GM12878 (cell line): Measurements from ENCODE around the gene DIP2B. TPM values are rescaled to one million over a fixed set of nuclear protein-coding genes. Genes with fewer than 3 reads are reported as not detected.

Experiments used
- ATAC-seq: fragments of 200-7000 bp; cut with Tn5 transposase; 3 replicates; pipeline ENCODE4 v1.9.1; 2020; ENCODE audit warnings: mild to moderate bottlenecking, moderate library complexity
- BruUV-seq: library from RNA; stranded (reverse); fragments of 400-500 nt; replicated peaks from 2 replicates; lab custom pipeline; 2021; lab: Mats Ljungman, UMichigan
- CTCF ChIA-PET: fragments of 300-600 bp; sonication (Branson Sonifier 250); formaldehyde crosslinking; extraction: SDS; loops from one replicate; lab custom pipeline; 2021; ENCODE audit warnings: inconsistent platforms; lab: Yijun Ruan, JAX
- POLR2A ChIA-PET: fragments of 350-600 bp; formaldehyde crosslinking; extraction: SDS; loops from one replicate; lab custom pipeline; 2021; ENCODE audit warnings: inconsistent platforms; lab: Charles Lee
- RAD21 ChIA-PET: fragments of 300-600 bp; sonication (Branson Sonifier 250); formaldehyde crosslinking; loops from one replicate; lab custom pipeline; 2023; ENCODE audit warnings: antibody characterized with exemption; ENCODE audit not compliant: unreplicated experiment; lab: Charles Lee
- SMC1A ChIA-PET: fragments of 300-600 bp; sonication (Branson Sonifier 250); formaldehyde crosslinking; loops from one replicate; lab custom pipeline; 2023; ENCODE audit not compliant: unreplicated experiment, uncharacterized antibody; lab: Charles Lee
- DNase-seq: peaks from one replicate; pipeline ENCODE4 v3.0.0-alpha.2; 2011; ENCODE audit warnings: low read depth, low spot score
- FAIRE-seq: peaks from 3 replicates; lab custom pipeline; 2011; peaks lifted over from hg19 to GRCh38; lab: Jason Lieb, UNC
- H2AFZ ChIP-seq: 2 replicates; pipeline ENCODE4 v1.6.0; 2011; ENCODE audit warnings: low read depth, low read length, control low read depth; ENCODE audit not compliant: control insufficient read depth
- H3K27ac ChIP-seq: 2 replicates; pipeline ENCODE4 v1.5.1; 2011; ENCODE audit warnings: control low read depth; ENCODE audit not compliant: control insufficient read depth, insufficient read depth
- H3K27me3 ChIP-seq, 2 experiments: replicated peaks in 1 of 2; 2 replicates each; pipeline versions ENCODE4 v1.6.0 to v1.6.1; 2011; ENCODE audit warnings: low read length in 1 of 2; ENCODE audit not compliant: control insufficient read depth in 2 of 2, insufficient read depth in 2 of 2
- H3K36me3 ChIP-seq, 2 experiments: 2 replicates each; pipeline ENCODE4 v1.5.1; 2011; ENCODE audit warnings: low read length in 1 of 2; ENCODE audit not compliant: control insufficient read depth in 2 of 2, insufficient read depth in 2 of 2
- H3K4me1 ChIP-seq: 2 replicates; pipeline ENCODE4 v1.6.1; 2011; ENCODE audit warnings: mild to moderate bottlenecking, low read length, moderate library complexity, mixed read lengths; ENCODE audit not compliant: control insufficient read depth, insufficient read depth
- H3K4me2 ChIP-seq: 2 replicates; pipeline ENCODE4 v1.6.0; 2011; ENCODE audit warnings: control low read depth; ENCODE audit not compliant: control insufficient read depth, insufficient read depth
- H3K4me3 ChIP-seq: fragments of 200-600 bp; sonication (generic); 2 replicates; pipeline ENCODE4 v1.5.1; 2016
- H3K79me2 ChIP-seq: 2 replicates; pipeline ENCODE4 v1.6.0; 2011; ENCODE audit warnings: low read length; ENCODE audit not compliant: control insufficient read depth, insufficient read depth
- H3K9ac ChIP-seq: 2 replicates; pipeline ENCODE4 v1.8.0; 2011; ENCODE audit warnings: low read length, control low read depth, mixed read lengths; ENCODE audit not compliant: control insufficient read depth, insufficient read depth
- H3K9me3 ChIP-seq: replicated peaks from 3 replicates; pipeline ENCODE4 v1.5.1; 2011; ENCODE audit warnings: mild to moderate bottlenecking, low read length; ENCODE audit not compliant: control insufficient read depth, insufficient read depth
- H4K20me1 ChIP-seq: 2 replicates; pipeline ENCODE4 v1.6.0; 2011; ENCODE audit not compliant: control insufficient read depth, insufficient read depth
- BCL11A ChIP-seq: IDR thresholded peaks from 2 replicates; pipeline ENCODE4 v1.6.1; 2011; ENCODE audit warnings: low read depth, low read length
- CEBPZ ChIP-seq: fragments of 150-350 bp; IDR thresholded peaks from 2 replicates; pipeline ENCODE4 v1.6.1; 2016; ENCODE audit warnings: low read depth, low read length
- CHD1 ChIP-seq: IDR thresholded peaks from 2 replicates; pipeline ENCODE4 v1.6.1; 2012; ENCODE audit warnings: low read depth, low read length, improper control_type of control experiment
- ELK1 ChIP-seq: IDR thresholded peaks from 2 replicates; pipeline ENCODE4 v1.6.1; 2012; ENCODE audit warnings: low read depth, low read length, improper control_type of control experiment
- IRF4 ChIP-seq: IDR thresholded peaks from 2 replicates; pipeline ENCODE4 v1.6.1; 2011; ENCODE audit warnings: low read depth, low read length
- IRF5 ChIP-seq: fragments of 450-650 bp; IDR thresholded peaks from 2 replicates; pipeline ENCODE4 v1.6.1; 2017; ENCODE audit warnings: borderline replicate concordance
- LARP7 ChIP-seq: fragments of 450-650 bp; IDR thresholded peaks from 2 replicates; pipeline ENCODE4 v1.6.1; 2017; ENCODE audit warnings: mild to moderate bottlenecking
- MAX ChIP-seq: IDR thresholded peaks from 2 replicates; pipeline ENCODE4 v1.6.1; 2012; ENCODE audit warnings: low read depth, low read length, improper control_type of control experiment
- NR2C1 ChIP-seq: fragments of 450-650 bp; IDR thresholded peaks from 2 replicates; pipeline ENCODE4 v1.6.1; 2017; ENCODE audit warnings: antibody characterized with exemption, mild to moderate bottlenecking, moderate library complexity
- POLR2AphosphoS5 ChIP-seq: IDR thresholded peaks from 2 replicates; pipeline ENCODE4 v1.6.1; 2011; ENCODE audit warnings: mild to moderate bottlenecking, low read length, inconsistent platforms
- TCF7 ChIP-seq: IDR thresholded peaks from 2 replicates; pipeline ENCODE4 v1.6.1; 2014; ENCODE audit warnings: antibody characterized with exemption, borderline replicate concordance
- ZNF207 ChIP-seq: fragments of 450-650 bp; IDR thresholded peaks from 2 replicates; pipeline ENCODE4 v1.6.1; 2014; ENCODE audit warnings: antibody characterized with exemption, mild to moderate bottlenecking, borderline replicate concordance
- WGBS: methylation state at CpG from one replicate; pipeline ENCODE4 v1.1.6; 2016; ENCODE audit warnings: low lambda C conversion rate; ENCODE audit not compliant: insufficient replicate concordance, insufficient coverage; ENCODE audit errors: missing lambda C conversion rate; 5-methylcytosine and 5-hydroxymethylcytosine counted together
- in situ Hi-C: fragments of 300-500 bp; cut with MboI; formaldehyde crosslinking; loops from 9 replicates; pipeline ENCODE4 v1.14.3; 2018; ENCODE audit warnings: mixed read lengths
- intact Hi-C: fragments of 100-400 bp; cut with micrococcal nuclease; formaldehyde crosslinking; loops from one replicate; pipeline ENCODE4 v1.14.2; 2022; ENCODE audit not compliant: unreplicated experiment
- polyA plus RNA-seq, 11 experiments: library from polyadenylated mRNA; depleted of rRNA in 4 of 11; unstranded in 6 of 11; stranded (reverse) in 5 of 11; fragments of >200 nt; fragmentation: Nextera tagmentation in 4 of 11; fragmentation: Illumina TruSeq in 1 of 11; extraction: Ambion mirVana in 4 of 11; extraction: Trizol in 1 of 11; gene quantifications; 1 replicate in 1 of 11; 2 replicates in 10 of 11; pipeline versions ENCODE4 v1.2.1 to v1.2.3, GENCODE V29; 2011 to 2016; ENCODE audit warnings: inconsistent platforms in 2 of 11, missing spikeins in 2 of 11, low read depth in 1 of 11
- total RNA-seq, 4 experiments: library from RNA; depleted of rRNA in 3 of 4; stranded (reverse); fragments of >200 nt in 3 of 4; fragmentation: Illumina TruSeq in 1 of 4; extraction: Trizol in 1 of 4; gene quantifications; 2 replicates each; pipeline versions ENCODE4 v1.2.1 to v1.2.3, GENCODE V29; 2013 to 2021
- TF ChIP-seq, protein P1 (sequence below), 3 experiments: IDR thresholded peaks in 2 of 3; conservative IDR thresholded peaks in 1 of 3; 2 replicates each; pipeline ENCODE4 v1.5.1; 2011; ENCODE audit warnings: low read depth in 3 of 3, low read length in 3 of 3, mild to moderate bottlenecking in 3 of 3, control low read depth in 2 of 3, moderate library complexity in 2 of 3, inconsistent platforms in 1 of 3, mixed read lengths in 1 of 3; ENCODE audit not compliant: control insufficient read depth in 2 of 3, insufficient read depth in 1 of 3; ENCODE audit errors: extremely low read depth in 1 of 3
- TF ChIP-seq, protein P2 (sequence below): IDR thresholded peaks from 2 replicates; pipeline ENCODE4 v1.6.1; 2012; ENCODE audit warnings: low read length, inconsistent platforms

DIP2B gene
- total and polyA plus RNA-seq, 10 of the 15 experiments (the other 5 are each of a cell fraction or from before 2014, with no cell fraction given), result 4.5 to 30.0 (median 18.6) TPM

DNA sequence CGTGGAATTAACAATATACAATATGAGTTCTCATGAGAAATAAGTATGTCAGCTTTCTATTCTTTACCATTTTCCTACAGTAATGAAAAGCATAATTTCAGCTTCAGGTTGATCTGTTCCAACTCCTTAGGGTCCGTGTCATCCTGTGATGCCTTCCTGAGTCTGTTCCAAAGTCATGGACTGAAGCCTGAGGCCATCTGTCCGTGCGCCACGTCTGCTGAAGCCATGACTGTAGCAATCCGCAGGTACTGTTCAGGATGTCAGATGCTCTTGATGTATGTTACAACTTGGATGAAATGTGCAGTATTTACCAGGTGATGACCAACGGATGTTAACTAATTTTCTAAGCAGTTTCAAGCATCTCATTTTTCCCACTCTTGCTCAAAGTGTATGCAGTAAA lies 192.1 kb downstream of the DIP2B start (continued):
- TF ChIP-seq IRF5, result no peak
- no peak for TF ChIP-seq IRF4

- no peaks in the 10 kb centered on the region for H3K79me2 ChIP-seq
- RAD21 ChIA-PET, result interaction anchor here (1.6 kb wide), 1 partner anchor 168 kb away, joined by 3 read pairs; no protein-coding TSS in a partner anchor
- TF ChIP-seq ELK1 (no peak), TCF7 (no peak), MAX (no peak), BCL11A (no peak), POLR2AphosphoS5 (no peak), LARP7 (no peak), CHD1 (no peak), CEBPZ (no peak), ZNF207 (no peak), NR2C1 (no peak)
- TF ChIP-seq, protein P1, sequence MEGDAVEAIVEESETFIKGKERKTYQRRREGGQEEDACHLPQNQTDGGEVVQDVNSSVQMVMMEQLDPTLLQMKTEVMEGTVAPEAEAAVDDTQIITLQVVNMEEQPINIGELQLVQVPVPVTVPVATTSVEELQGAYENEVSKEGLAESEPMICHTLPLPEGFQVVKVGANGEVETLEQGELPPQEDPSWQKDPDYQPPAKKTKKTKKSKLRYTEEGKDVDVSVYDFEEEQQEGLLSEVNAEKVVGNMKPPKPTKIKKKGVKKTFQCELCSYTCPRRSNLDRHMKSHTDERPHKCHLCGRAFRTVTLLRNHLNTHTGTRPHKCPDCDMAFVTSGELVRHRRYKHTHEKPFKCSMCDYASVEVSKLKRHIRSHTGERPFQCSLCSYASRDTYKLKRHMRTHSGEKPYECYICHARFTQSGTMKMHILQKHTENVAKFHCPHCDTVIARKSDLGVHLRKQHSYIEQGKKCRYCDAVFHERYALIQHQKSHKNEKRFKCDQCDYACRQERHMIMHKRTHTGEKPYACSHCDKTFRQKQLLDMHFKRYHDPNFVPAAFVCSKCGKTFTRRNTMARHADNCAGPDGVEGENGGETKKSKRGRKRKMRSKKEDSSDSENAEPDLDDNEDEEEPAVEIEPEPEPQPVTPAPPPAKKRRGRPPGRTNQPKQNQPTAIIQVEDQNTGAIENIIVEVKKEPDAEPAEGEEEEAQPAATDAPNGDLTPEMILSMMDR (IDR thresholded peaks at IDR 0.05 in 2 of 3, conservative IDR thresholded peaks at IDR 0.05 in 1 of 3; ENCODE audit: control insufficient read depth in 2 of 3, extremely low read depth in 1 of 3, insufficient read depth in 1 of 3, low read depth in 3 of 3, low read length in 3 of 3), result no peak
- TF ChIP-seq, protein P2, sequence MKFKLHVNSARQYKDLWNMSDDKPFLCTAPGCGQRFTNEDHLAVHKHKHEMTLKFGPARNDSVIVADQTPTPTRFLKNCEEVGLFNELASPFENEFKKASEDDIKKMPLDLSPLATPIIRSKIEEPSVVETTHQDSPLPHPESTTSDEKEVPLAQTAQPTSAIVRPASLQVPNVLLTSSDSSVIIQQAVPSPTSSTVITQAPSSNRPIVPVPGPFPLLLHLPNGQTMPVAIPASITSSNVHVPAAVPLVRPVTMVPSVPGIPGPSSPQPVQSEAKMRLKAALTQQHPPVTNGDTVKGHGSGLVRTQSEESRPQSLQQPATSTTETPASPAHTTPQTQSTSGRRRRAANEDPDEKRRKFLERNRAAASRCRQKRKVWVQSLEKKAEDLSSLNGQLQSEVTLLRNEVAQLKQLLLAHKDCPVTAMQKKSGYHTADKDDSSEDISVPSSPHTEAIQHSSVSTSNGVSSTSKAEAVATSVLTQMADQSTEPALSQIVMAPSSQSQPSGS, result no peak
Observed at GRCh38 chr12:50699154-50699553, 194.4 kb downstream of the DIP2B start.

More at GRCh38 chr12:50699154-50699553, 194.4 kb downstream of the DIP2B start:
- BruUV-seq, result no TSS peak
- no peak overlapping the region for H3K27ac ChIP-seq
- intact Hi-C loops, result no loop called here
- DNase-seq (no peak), FAIRE-seq (no peak), ATAC-seq (no peak)
- H3K27me3 ChIP-seq, result no peaks in the 10 kb centered on the region
- peaks cover 4 to 23% of the 10 kb centered on the region in 2 experiments for H3K36me3 ChIP-seq
- SMC1A ChIA-PET, result interaction anchor here (0.6 to 1.3 kb wide), 3 partner anchors 11 to 797 kb away, joined by 3 to 6 read pairs (median 3); partner anchors contain the start of gene DIP2B
- H2AFZ ChIP-seq, result no peak overlapping the region
- no peak overlapping the region for H3K4me3 ChIP-seq
- no peaks in the 10 kb centered on the region for H3K9me3 ChIP-seq
- H3K4me2 ChIP-seq, result no peak overlapping the region
- no peaks in the 10 kb centered on the region for H3K4me1 ChIP-seq
- CTCF ChIA-PET, result interaction anchor here (0.8 to 1.3 kb wide), 4 partner anchors 8 to 61 kb away, joined by 3 to 5 read pairs (median 4); no protein-coding TSS in a partner anchor
- WGBS, result 100% methylated on average over 1 of the region's 1 CpG
- no peaks in the 10 kb centered on the region for H4K20me1 ChIP-seq
- no peak overlapping the region for H3K9ac ChIP-seq
- in situ Hi-C loops, result no loop called here
- POLR2A ChIA-PET, result no interaction called here
